NB4 (cell line): ENCODE data around the gene NFYA.
A peak's percentile ranks its signal among the peaks of the same experiment; 100 is the strongest.

Source experiments
- DNase-seq: peaks from one replicate; pipeline ENCODE4 v3.0.0; 2010; ENCODE audit warnings: low read depth
- H3K4me3 ChIP-seq: one replicate; pipeline ENCODE4 v1.5.1; 2011; ENCODE audit warnings: mild to moderate bottlenecking, low read depth, low read length, moderate library complexity
- CTCF ChIP-seq: IDR thresholded peaks from one replicate; pipeline ENCODE4 v1.5.1; 2012; ENCODE audit warnings: low read depth, low read length
- MYC ChIP-seq: IDR thresholded peaks from 2 replicates; pipeline ENCODE4 v1.6.1; 2011; ENCODE audit warnings: low read depth, low read length
- POLR2A ChIP-seq: IDR thresholded peaks from 2 replicates; pipeline ENCODE4 v1.6.1; 2011; ENCODE audit warnings: mild to moderate bottlenecking; ENCODE audit not compliant: insufficient read length; ENCODE audit errors: extremely low read depth
- TF ChIP-seq, protein P1 (sequence below): IDR thresholded peaks from 2 replicates; pipeline ENCODE4 v1.6.1; 2011; ENCODE audit warnings: low read depth, low read length

The NFYA gene

GRCh38 chr6:41071501-41071922 is 1.3 kb upstream of the NFYA start:
- peak overlapping the region; percentile 81 for H3K4me3 ChIP-seq
- DNase-seq, result no peak
- no peak for TF ChIP-seq POLR2A
- no peak for TF ChIP-seq CTCF
- TF ChIP-seq, protein P1, sequence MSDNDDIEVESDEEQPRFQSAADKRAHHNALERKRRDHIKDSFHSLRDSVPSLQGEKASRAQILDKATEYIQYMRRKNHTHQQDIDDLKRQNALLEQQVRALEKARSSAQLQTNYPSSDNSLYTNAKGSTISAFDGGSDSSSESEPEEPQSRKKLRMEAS, result no peak
- 0 out of 2 replicates have a peak, but pooled peaks have one; percentile 7 for TF ChIP-seq MYC

DNA sequence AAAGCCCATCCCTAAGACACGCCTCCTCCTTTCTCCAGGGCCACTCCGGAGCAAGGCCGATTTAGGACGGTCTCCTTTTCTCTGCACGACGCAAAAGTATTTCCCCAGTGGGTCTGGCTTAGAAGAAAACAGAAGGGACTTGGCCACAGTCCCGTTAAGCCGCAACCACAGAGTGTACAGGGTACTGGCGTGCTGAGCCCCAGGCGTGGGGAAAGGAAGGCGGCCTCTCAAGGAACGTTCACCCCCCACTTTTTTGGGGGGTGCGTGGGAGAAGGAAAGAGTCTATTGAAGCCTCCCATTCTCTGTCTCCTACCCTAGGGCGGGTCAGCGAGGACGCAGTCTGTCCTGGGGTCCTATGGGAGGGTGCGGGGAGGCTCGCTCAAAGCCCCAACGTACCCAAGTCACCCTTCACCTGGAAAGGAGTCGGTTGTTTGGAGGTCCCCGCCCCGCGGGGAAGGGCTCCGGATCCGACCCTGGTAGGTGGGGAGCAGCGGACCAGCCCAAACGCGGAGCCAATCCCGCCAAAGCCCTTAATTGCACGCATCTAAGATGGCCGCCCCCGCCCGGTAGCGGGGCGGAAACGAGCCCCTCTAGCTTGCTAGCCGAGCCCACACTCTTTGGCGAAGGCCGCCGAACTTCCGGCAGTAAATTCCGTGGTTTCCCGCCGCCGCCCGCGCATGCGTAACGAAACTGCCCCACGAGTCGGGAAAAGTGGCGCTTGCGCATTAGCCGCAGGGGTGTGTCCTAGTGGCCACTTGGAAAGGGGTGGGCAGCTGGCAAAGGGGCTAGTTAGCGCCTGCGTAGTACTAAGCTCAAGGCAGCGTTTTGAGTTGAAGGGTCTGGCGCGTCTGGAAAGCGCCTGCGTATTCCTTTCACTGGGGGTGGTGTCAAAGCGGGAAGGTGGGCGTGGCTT is 595 bp upstream of the NFYA start, which contains the start of gene OARD1:
TSS of gene OARD1 (minus strand) at position 434 of the 913 bp plus-strand sequence. CDS start 722 bp downstream, outside the sequence.
- peak; percentile 99 for DNase-seq
- no peak for TF ChIP-seq CTCF
- TF ChIP-seq, protein P1, result peak; percentile 57
- peak; percentile 73 for TF ChIP-seq MYC
- peak; percentile 86 for TF ChIP-seq POLR2A
- H3K4me3 ChIP-seq, result peak within 1 kb of the TSS; percentile 81

- peak; percentile 57 for TF ChIP-seq MYC
- TF ChIP-seq, protein P1, result peak; percentile 37
- no peak for TF ChIP-seq CTCF
- peak; percentile 94 for TF ChIP-seq POLR2A
- H3K4me3 ChIP-seq, result peak overlapping the region; percentile 79
- peak; percentile 95 for DNase-seq
Measured at GRCh38 chr6:41073203-41073967, 611 bp downstream of the NFYA start.

DNA sequence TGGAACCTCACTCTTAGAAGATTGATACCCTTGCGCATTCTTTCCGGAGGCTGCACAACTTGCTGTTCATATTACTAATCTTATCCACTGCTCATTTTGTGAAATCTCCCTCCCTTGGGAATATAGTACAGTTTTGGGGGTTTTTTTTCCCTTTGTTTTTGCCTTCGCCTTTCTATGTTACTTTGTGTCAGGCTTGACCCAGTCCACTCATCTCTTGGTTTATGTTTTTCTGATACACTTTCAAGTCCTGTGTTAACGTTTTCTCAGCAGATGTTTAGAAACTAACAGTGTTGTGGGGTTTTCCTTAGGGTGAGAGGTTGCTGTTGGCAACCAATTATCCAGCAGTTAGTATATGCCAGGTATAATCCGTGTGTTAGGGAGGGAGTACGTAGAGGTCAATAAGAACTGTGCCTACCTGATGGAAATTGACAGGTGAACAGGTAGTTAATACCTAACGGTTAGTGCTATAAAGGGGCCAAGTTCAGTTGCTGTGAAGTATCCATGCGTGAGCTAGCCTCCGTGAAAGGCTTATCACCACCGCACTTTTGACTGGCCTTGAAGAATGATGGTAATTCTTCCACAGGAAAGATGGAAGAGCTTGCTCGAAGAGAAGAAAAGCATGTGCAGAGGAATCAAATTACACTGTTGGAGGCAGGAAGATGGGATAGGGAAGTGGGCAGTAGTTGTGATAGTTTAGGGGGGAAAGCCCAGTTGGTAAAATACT is 1.4 kb downstream of the NFYA start:
- TF ChIP-seq, protein P1, result peak; percentile 53; the same call in 1 of the 2 replicates
- peak; percentile 62 for TF ChIP-seq MYC
- no peak for TF ChIP-seq CTCF
- peak; percentile 52 for DNase-seq
- peak overlapping the region; percentile 79 for H3K4me3 ChIP-seq

- TF ChIP-seq MYC, result no peak
- no peak for TF ChIP-seq POLR2A
- TF ChIP-seq, protein P1, result no peak
- TF ChIP-seq CTCF, result no peak
- H3K4me3 ChIP-seq, result peak overlapping the region; percentile 79
- DNase-seq, result no peak
Measured at GRCh38 chr6:41074692-41075436, 2.1 kb downstream of the NFYA start.
